Liver (tissue), 9 donors: ENCODE data around the gene LIFR. TPM values are rescaled to one million over a fixed set of nuclear protein-coding genes. Genes with fewer than 3 reads are reported as not detected.

ENCODE experiments used
- DNase-seq: peaks from one replicate; pipeline ENCODE4 v3.0.0-alpha.2; 2017; ENCODE audit warnings: low spot score
- H3K27ac ChIP-seq, 2 donors: one replicate each; pipeline ENCODE4 v1.7.0; 2013; ENCODE audit warnings: inconsistent platforms in 2 of 2, low read length in 2 of 2, control low read depth in 1 of 2, low read depth in 1 of 2, mild to moderate bottlenecking in 1 of 2
- H3K27me3 ChIP-seq, 4 donors: one replicate each; pipeline versions ENCODE4 v1.6.1 to v1.7.0; 2013; ENCODE audit warnings: low read length in 3 of 4, inconsistent platforms in 1 of 4, mild to moderate bottlenecking in 1 of 4, moderate library complexity in 1 of 4; ENCODE audit not compliant: control insufficient read depth in 4 of 4, insufficient read depth in 4 of 4
- H3K36me3 ChIP-seq, 4 donors: one replicate each; pipeline versions ENCODE4 v1.6.1 to v1.7.0; 2013; ENCODE audit warnings: low read length in 3 of 4, mild to moderate bottlenecking in 3 of 4, low read depth in 1 of 4, moderate library complexity in 1 of 4; ENCODE audit not compliant: control insufficient read depth in 4 of 4, insufficient read depth in 3 of 4
- H3K4me1 ChIP-seq, 4 donors: one replicate each; pipeline versions ENCODE4 v1.6.1 to v1.7.0; 2013; ENCODE audit warnings: low read length in 3 of 4, mild to moderate bottlenecking in 3 of 4, moderate library complexity in 1 of 4; ENCODE audit not compliant: control insufficient read depth in 4 of 4, insufficient read depth in 4 of 4
- H3K4me3 ChIP-seq, 3 donors: one replicate each; pipeline versions ENCODE4 v1.6.1 to v1.7.0; 2013; ENCODE audit warnings: low read length in 3 of 3, control low read depth in 1 of 3, low read depth in 1 of 3, mild to moderate bottlenecking in 1 of 3
- H3K9ac ChIP-seq, 2 donors: one replicate each; pipeline ENCODE4 v1.7.0; 2013; ENCODE audit warnings: low read length in 2 of 2, mild to moderate bottlenecking in 2 of 2, moderate library complexity in 2 of 2, control low read depth in 1 of 2, low read depth in 1 of 2
- H3K9me3 ChIP-seq, 4 donors: one replicate each; pipeline versions ENCODE4 v1.6.1 to v1.7.0; 2013; ENCODE audit warnings: low read length in 3 of 4; ENCODE audit not compliant: control insufficient read depth in 4 of 4
- CTCF ChIP-seq: fragments of 150-350 bp; IDR thresholded peaks from 2 replicates; pipeline ENCODE4 v1.5.1; 2017; ENCODE audit warnings: improper control_type of control experiment, low read depth, low read length; ENCODE audit not compliant: missing input control
- FOXA1 ChIP-seq: IDR thresholded peaks from 2 replicates; pipeline ENCODE4 v1.6.1; 2016; ENCODE audit warnings: antibody characterized with exemption
- FOXA2 ChIP-seq: IDR thresholded peaks from 2 replicates; pipeline ENCODE4 v1.6.1; 2016; ENCODE audit warnings: antibody characterized with exemption
- GABPA ChIP-seq, 2 donors: IDR thresholded peaks in 1 of 2; conservative IDR thresholded peaks in 1 of 2; 2 replicates each; pipeline ENCODE4 v1.6.1; 2016; ENCODE audit warnings: antibody characterized with exemption in 2 of 2, mild to moderate bottlenecking in 1 of 2, moderate library complexity in 1 of 2
- HNF4A ChIP-seq, 2 donors: conservative IDR thresholded peaks; 2 replicates each; pipeline ENCODE4 v1.6.1; 2016; ENCODE audit warnings: antibody characterized with exemption in 2 of 2, mild to moderate bottlenecking in 2 of 2
- JUND ChIP-seq, 2 donors: IDR thresholded peaks; 2 replicates each; pipeline ENCODE4 v1.6.1; 2016; ENCODE audit warnings: antibody characterized with exemption in 2 of 2
- NR2F2 ChIP-seq: IDR thresholded peaks from 2 replicates; pipeline ENCODE4 v1.6.1; 2016; ENCODE audit warnings: antibody characterized with exemption
- RAD21 ChIP-seq, 2 donors: IDR thresholded peaks; 2 replicates each; pipeline ENCODE4 v1.6.1; 2016; ENCODE audit warnings: antibody characterized with exemption in 2 of 2, mild to moderate bottlenecking in 2 of 2
- RXRA ChIP-seq, 2 donors: IDR thresholded peaks; 2 replicates each; pipeline ENCODE4 v1.6.1; 2017 to 2018; ENCODE audit warnings: antibody characterized with exemption in 2 of 2, mild to moderate bottlenecking in 1 of 2
- TAF1 ChIP-seq: conservative IDR thresholded peaks from 2 replicates; pipeline ENCODE4 v1.6.1; 2016; ENCODE audit warnings: antibody characterized with exemption, mild to moderate bottlenecking
- YY1 ChIP-seq: IDR thresholded peaks from 2 replicates; pipeline ENCODE4 v1.6.1; 2016; ENCODE audit warnings: antibody characterized with exemption, mild to moderate bottlenecking
- ZBTB33 ChIP-seq: IDR thresholded peaks from 2 replicates; pipeline ENCODE4 v1.6.1; 2016; ENCODE audit warnings: antibody characterized with exemption
- WGBS: extraction: QIAGEN DNeasy Blood & Tissue Kit; methylation state at CpG from one replicate; pipeline ENCODE4 v1.1.7; 2013; 5-methylcytosine and 5-hydroxymethylcytosine counted together
- polyA plus RNA-seq, 2 donors: library from polyadenylated mRNA; stranded (reverse) in 1 of 2; unstranded in 1 of 2; fragments of 200-250 nt in 1 of 2; fragments of >200 nt in 1 of 2; fragmentation: Nextera tagmentation in 1 of 2; extraction: Ambion mirVana in 1 of 2; gene quantifications; one replicate each; pipeline versions ENCODE4 v1.2.1 to v1.2.3, GENCODE V29; 2013 to 2015
- total RNA-seq, 2 donors: library from RNA; depleted of rRNA; stranded (reverse); fragments of >200 nt; gene quantifications; one replicate each; pipeline ENCODE4 v1.2.3, GENCODE V29; 2014
- TF ChIP-seq, protein P1 (sequence below): IDR thresholded peaks from 2 replicates; pipeline ENCODE4 v1.6.1; 2016; ENCODE audit warnings: antibody characterized with exemption
- donor health status: healthy.
- donor health status: healthy.
- donor health status: healthy.
- donor health status: healthy.
- donor health status: healthy.

The LIFR gene
- total and polyA plus RNA-seq, 4 donors, result 10.5 to 79.7 (median 32.8) TPM

GRCh38 chr5:38581597-38581996 lies 25.2 kb upstream of the LIFR start:
- Histone ChIP-seq H3K4me3 (no peak overlapping the region), H3K4me1 (no peaks in the 10 kb centered on the region), H3K9ac (no peak overlapping the region), H3K27me3 (peaks cover 0 to 13% (median under 1%) of the 10 kb centered on the region in 4 donors), H3K27ac (no peak overlapping the region), H3K36me3 (no peaks in the 10 kb centered on the region), H3K9me3 (no peaks in the 10 kb centered on the region)
- 84% methylated on average over 4 of the region's 4 CpGs for WGBS
- DNase-seq, result no peak
- TF ChIP-seq NR2F2, result no peak
- no peak for TF ChIP-seq TAF1
- TF ChIP-seq FOXA1, result no peak
- TF ChIP-seq FOXA2, result no peak
- TF ChIP-seq YY1, result no peak
- no peak for TF ChIP-seq RAD21 (IDR thresholded peaks at IDR 0.05)
- TF ChIP-seq JUND (IDR thresholded peaks at IDR 0.05), result no peak
- TF ChIP-seq GABPA (IDR thresholded peaks at IDR 0.05 in 1 of 2, conservative IDR thresholded peaks at IDR 0.05 in 1 of 2), result no peak
- TF ChIP-seq HNF4A (conservative IDR thresholded peaks at IDR 0.05), result no peak
- TF ChIP-seq ZBTB33, result no peak
- TF ChIP-seq, protein P1, sequence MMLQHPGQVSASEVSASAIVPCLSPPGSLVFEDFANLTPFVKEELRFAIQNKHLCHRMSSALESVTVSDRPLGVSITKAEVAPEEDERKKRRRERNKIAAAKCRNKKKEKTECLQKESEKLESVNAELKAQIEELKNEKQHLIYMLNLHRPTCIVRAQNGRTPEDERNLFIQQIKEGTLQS, result no peak

- 86% methylated on average over 2 of the region's 2 CpGs for WGBS
These were observed 22.7 kb upstream of the LIFR start for GRCh38 chr5:38579105-38579504.

More at GRCh38 chr5:38579105-38579504, 22.7 kb upstream of the LIFR start:
- H3K9ac ChIP-seq, result no peak overlapping the region
- no peaks in the 10 kb centered on the region for H3K4me1 ChIP-seq
- H3K9me3 ChIP-seq, result no peaks in the 10 kb centered on the region
- H3K27ac ChIP-seq, result no peak overlapping the region
- H3K36me3 ChIP-seq, result no peaks in the 10 kb centered on the region
- peaks cover 0 to 11% (median under 1%) of the 10 kb centered on the region in 4 donors for H3K27me3 ChIP-seq
- TF ChIP-seq, protein P1, result no peak
- no peak for TF ChIP-seq TAF1
- no peak for TF ChIP-seq RXRA (IDR thresholded peaks at IDR 0.05)
- TF ChIP-seq CTCF, result no peak
- TF ChIP-seq JUND (IDR thresholded peaks at IDR 0.05), result no peak
- DNase-seq, result no peak
- H3K4me3 ChIP-seq, result no peak overlapping the region
